Vagina (tissue), 2 donors: ENCODE measurements around the gene EIF3B. TPM values are rescaled to one million over a fixed set of nuclear protein-coding genes. Genes with fewer than 3 reads are reported as not detected.
"Not testable (repeated sequence)": the region's sequence is repeated elsewhere in the genome, so short reads cannot be mapped to it uniquely, and the experiment has no call there.

Experiments
- DNase-seq, 2 donors: peaks; one replicate each; pipeline ENCODE4 v3.0.0-alpha.2; 2017; ENCODE audit errors: extremely low spot score in 2 of 2
- H3K27ac ChIP-seq: fragments of 200-600 bp; sonication (generic); one replicate; pipeline ENCODE4 v1.5.1; 2019
- H3K27me3 ChIP-seq: fragments of 200-600 bp; sonication (generic); one replicate; pipeline ENCODE4 v1.5.1; 2019
- H3K36me3 ChIP-seq, 2 donors: fragments of 200-600 bp; sonication (generic); one replicate each; pipeline ENCODE4 v1.5.1; 2017 to 2019
- H3K4me1 ChIP-seq: fragments of 200-600 bp; sonication (generic); one replicate; pipeline ENCODE4 v1.5.1; 2019
- H3K4me3 ChIP-seq, 2 donors: fragments of 200-600 bp; sonication (generic); 1 replicate in 1 of 2; 2 replicates in 1 of 2; pipeline ENCODE4 v1.5.1; 2016 to 2019
- H3K9me3 ChIP-seq: fragments of 200-600 bp; sonication (generic); one replicate; pipeline ENCODE4 v1.5.1; 2019
- CTCF ChIP-seq, 3 experiments: fragments of 450-650 bp in 2 of 3; fragments of 200-600 bp in 1 of 3; sonication (generic) in 1 of 3; IDR thresholded peaks; one replicate each; pipeline ENCODE4 v1.5.1; 2017 to 2019; ENCODE audit warnings: antibody characterized with exemption in 3 of 3, mild to moderate bottlenecking in 2 of 3, moderate library complexity in 2 of 3
- POLR2A ChIP-seq, 2 donors: fragments of 450-650 bp; IDR thresholded peaks; one replicate each; pipeline ENCODE4 v1.6.1; 2017; ENCODE audit warnings: antibody characterized with exemption in 2 of 2, mild to moderate bottlenecking in 2 of 2, moderate library complexity in 2 of 2
- POLR2AphosphoS5 ChIP-seq, 2 donors: sonication (generic); formaldehyde crosslinking; IDR thresholded peaks; one replicate each; pipeline ENCODE4 v1.9.0; 2017; ENCODE audit warnings: antibody characterized with exemption in 2 of 2, mild to moderate bottlenecking in 2 of 2, low read depth in 1 of 2; ENCODE audit not compliant: insufficient read depth in 1 of 2
- intact Hi-C: fragments of 100-400 bp; cut with DNase I; formaldehyde crosslinking; loops from one replicate; pipeline ENCODE4 v1.15.1; 2023
- total RNA-seq: library from RNA; depleted of rRNA; stranded (reverse); fragments of >200 nt; gene quantifications from one replicate; pipeline ENCODE4 v1.2.3, GENCODE V29; 2016

The EIF3B gene
- total RNA-seq, 1 donor from 2014 or later: 90.8 TPM

DNA sequence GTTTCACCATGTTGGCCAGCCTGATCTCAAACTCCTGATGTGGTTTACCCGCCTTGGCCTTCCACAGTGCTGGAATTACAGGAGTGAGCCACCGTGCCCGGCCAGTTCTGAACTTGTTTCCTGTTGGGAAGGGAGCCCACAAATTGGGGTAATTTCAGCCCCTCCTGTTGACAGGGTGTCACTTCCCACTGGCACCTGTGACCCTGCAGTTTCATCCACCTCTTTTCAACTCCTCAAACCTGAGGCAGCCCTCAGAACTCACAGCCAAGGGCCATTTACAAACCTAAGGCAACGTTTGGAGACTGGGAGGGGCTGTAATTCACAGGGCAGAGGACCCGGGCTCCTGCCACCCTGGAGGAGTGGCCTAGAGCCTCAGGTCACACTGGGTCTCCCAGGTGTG is 26.6 kb downstream of the EIF3B start:
- H3K9me3 ChIP-seq: no peaks in the 10 kb centered on the region
- no peak overlapping the region for H3K4me3 ChIP-seq
- H3K36me3 ChIP-seq: peaks cover 0 to 46% of the 10 kb centered on the region in 2 donors
- TF ChIP-seq CTCF (IDR thresholded peaks at IDR 0.05) (no peak), POLR2AphosphoS5 (IDR thresholded peaks at IDR 0.05; ENCODE audit: insufficient read depth in 1 of 2, low read depth in 1 of 2) (no peak), POLR2A (IDR thresholded peaks at IDR 0.05) (no peak)
- H3K4me1 ChIP-seq: no peaks in the 10 kb centered on the region
- DNase-seq: no peak
- H3K27ac ChIP-seq: no peak overlapping the region
- intact Hi-C loops: no loop called here
- H3K27me3 ChIP-seq: no peaks in the 10 kb centered on the region

DNA sequence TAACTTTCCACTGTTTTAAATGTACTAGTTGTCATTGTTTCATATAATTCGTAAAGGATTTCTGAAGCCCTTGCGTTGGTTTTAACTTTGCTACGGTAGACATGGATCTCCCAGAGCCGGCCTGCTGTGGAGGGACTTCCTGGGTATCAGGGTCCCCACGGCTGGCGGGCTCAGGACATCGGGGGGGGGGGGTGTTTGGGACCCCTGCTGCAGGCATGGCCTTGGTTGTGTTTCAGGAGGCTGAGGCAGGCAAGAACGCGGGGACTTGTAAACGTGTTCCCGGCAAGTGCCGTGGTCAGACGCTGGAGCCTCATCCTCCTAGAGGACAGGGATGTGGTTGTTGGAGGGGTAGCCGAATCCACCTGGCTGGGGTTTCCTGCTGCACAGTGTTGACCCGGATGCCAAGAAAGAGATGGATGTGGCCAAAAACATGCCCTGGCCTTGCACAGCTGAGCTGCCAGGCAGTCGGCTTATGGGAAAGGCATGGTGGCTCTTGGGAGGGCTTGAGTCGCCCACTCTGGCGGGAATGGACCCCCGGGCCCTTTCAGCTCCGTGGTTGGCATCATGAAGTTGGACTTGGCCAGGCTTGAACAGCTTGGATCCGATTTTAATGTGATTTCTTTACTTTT is 27.4 kb downstream of the EIF3B start:
- TF ChIP-seq POLR2AphosphoS5 (IDR thresholded peaks at IDR 0.05; ENCODE audit: insufficient read depth in 1 of 2, low read depth in 1 of 2): no peak
- no peak for TF ChIP-seq CTCF (IDR thresholded peaks at IDR 0.05)
- no peak for TF ChIP-seq POLR2A (IDR thresholded peaks at IDR 0.05)
- no peak overlapping the region for H3K4me3 ChIP-seq
- no peak overlapping the region for H3K27ac ChIP-seq
- DNase-seq: no peak
- no peaks in the 10 kb centered on the region for H3K4me1 ChIP-seq
- H3K36me3 ChIP-seq: peaks cover 0 to 38% of the 10 kb centered on the region in 2 donors
- no peaks in the 10 kb centered on the region for H3K9me3 ChIP-seq
- no peaks in the 10 kb centered on the region for H3K27me3 ChIP-seq
- intact Hi-C loops: no loop called here

DNA sequence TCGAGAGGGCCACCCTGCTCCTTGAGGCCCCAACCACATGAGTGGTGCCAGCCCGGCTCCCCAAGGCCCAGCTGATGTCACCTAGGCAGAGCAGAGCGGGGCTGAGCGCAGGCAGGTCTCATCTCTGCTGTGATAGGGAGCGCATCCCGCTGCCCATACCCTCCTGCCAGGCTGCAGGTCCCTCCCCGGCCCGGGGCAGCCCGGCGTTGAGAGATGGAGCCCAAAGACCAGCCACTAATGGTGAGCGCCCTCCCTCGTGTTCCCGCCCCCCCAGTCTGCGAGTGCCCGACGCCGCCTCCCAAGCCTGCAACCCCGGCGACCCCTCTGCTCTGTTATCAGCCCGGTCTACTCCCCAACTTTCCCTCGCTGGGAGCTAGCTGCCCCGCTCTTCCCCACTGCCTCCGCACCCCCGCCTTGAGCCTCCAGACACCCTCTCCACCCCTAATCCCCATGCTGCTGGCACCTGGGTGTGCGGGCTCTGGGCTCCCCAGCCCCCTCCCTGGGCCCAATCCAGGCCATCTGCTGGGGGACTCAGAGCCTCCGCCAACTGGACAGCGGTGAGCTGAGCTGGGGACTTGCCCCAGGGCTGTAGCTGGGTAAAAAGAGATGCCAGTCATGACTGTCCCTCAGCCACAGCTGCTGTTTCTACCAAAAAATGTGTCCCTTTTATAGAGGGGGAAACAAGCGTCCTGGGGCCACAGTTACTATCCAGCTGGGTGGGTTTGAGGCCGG is 29.1 kb downstream of the EIF3B start:
- Histone ChIP-seq H3K27ac (no peak overlapping the region), H3K4me1 (no peaks in the 10 kb centered on the region), H3K27me3 (no peaks in the 10 kb centered on the region), H3K4me3 (no peak overlapping the region), H3K9me3 (no peaks in the 10 kb centered on the region), H3K36me3 (peaks cover 0 to 28% of the 10 kb centered on the region in 2 donors)
- no peak for DNase-seq
- TF ChIP-seq POLR2A (IDR thresholded peaks at IDR 0.05) (no peak), CTCF (IDR thresholded peaks at IDR 0.05) (no peak), POLR2AphosphoS5 (IDR thresholded peaks at IDR 0.05; ENCODE audit: insufficient read depth in 1 of 2, low read depth in 1 of 2) (no peak)
- intact Hi-C loops: no loop called here

DNA sequence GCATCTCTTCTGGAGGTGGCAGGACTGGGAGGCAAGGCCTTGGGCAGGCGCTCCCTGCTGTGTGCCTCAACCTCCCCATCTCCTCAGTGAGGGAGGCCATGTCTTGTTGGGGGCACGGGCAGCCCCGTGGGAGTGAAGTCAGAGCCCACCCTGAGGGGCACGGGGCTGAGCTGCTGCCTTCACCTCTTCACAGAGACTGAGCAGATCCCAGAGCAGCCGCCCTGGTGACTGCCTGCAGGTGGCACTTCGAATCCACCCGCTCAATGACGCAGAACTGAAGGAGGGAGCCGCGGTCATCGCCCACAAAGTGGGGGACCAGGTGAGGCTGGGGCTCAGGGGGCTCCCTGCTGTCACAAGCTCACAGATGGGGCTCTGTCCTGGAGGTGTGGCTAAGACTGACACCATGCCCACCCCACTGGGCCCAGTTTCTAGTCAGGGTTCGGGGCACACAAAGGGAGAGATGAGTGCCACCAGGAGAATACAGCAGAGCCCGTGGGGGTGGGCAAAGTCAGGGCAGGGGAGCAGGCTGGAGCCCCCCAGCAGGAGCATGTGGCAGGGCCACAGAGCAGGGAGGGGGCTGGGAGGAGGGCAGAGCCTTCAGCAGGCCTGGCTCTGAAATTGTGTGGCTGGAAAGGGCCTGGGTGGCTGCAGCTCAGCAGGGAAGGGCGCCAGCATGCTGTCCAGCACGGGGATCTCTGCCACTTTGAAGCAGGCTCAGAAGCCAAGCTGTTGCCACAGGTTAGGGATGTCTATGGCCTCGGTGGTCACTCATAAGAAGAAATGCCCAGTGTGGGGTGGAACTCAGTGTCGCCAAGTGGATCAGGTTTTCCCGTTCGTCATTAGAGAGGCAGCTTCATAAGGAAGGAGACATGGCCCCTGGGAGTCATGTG is 30.0 kb downstream of the EIF3B start:
- Histone ChIP-seq H3K27ac (no peak overlapping the region), H3K27me3 (no peaks in the 10 kb centered on the region), H3K4me1 (no peaks in the 10 kb centered on the region), H3K9me3 (no peaks in the 10 kb centered on the region), H3K36me3 (peaks cover 0 to 19% of the 10 kb centered on the region in 2 donors), H3K4me3 (no peak overlapping the region)
- TF ChIP-seq POLR2A (IDR thresholded peaks at IDR 0.05): no peak
- no peak for TF ChIP-seq CTCF (IDR thresholded peaks at IDR 0.05)
- TF ChIP-seq POLR2AphosphoS5 (IDR thresholded peaks at IDR 0.05; ENCODE audit: insufficient read depth in 1 of 2, low read depth in 1 of 2): no peak
- no peak for DNase-seq
- intact Hi-C loops: no loop called here

GRCh38 chr7:2386122-2386521 is 31.5 kb downstream of the EIF3B start:
- H3K27me3 ChIP-seq, H3K36me3 ChIP-seq, H3K27ac ChIP-seq, H3K4me3 ChIP-seq, H3K9me3 ChIP-seq, intact Hi-C loops, DNase-seq, H3K4me1 ChIP-seq: not testable (repeated sequence)
